ENCODE measurements around the gene CHRNA10. TPM values are rescaled to one million over a fixed set of nuclear protein-coding genes. Genes with fewer than 3 reads are reported as not detected.

CHRNA10 gene
- total RNA-seq, 1 experiment from 2014 or later = 0.36 TPM

DNA sequence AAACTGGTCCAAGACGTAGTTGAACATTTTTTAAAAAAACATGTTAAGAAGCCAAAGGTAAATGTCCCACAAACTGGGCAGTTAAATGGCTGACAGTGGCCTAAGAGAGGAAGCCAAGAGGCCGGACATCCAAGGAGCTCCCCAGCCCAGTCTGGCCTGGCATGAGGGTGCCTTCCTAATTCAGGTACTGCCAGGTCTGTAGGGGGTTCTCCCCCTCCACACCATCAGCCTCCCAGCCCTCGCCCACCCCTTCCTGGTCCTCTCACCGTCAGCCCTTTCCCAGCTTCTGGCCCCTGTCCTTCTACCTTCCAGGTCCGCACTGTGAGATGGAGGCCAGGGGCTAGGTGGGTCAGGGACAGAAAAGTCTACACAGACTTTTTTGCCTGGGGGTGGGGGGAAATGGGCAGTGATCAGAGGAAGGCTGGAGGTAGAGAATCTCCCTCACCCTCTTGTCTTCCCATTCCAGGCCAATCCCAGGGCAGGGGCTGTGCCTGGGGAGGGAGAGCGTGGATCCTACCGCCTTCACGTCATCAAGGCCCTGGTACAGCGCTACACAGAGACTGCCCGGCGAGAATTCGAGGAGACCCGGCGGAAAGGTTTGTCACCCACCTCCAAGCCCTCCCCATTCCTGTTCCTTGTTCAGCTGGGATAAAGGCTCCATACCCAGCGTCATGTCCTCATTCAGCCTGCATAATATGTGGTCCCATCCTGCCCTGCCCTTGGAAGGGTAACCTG, 35.4 kb downstream of the CHRNA10 start:
- ATAC-seq (no peak), DNase-seq (no peak)
- intact Hi-C loops (cut with micrococcal nuclease) = no loop called here
- no peaks in the 10 kb centered on the region for H3K36me3 ChIP-seq (ENCODE audit: low read depth, low read length)
- H3F3A ChIP-seq (ENCODE audit: low read length, unreplicated experiment) = no peaks in the 10 kb centered on the region
- no peak overlapping the region for H2AFZ ChIP-seq (ENCODE audit: low read length)
- no peaks in the 10 kb centered on the region for H3K27me3 ChIP-seq (ENCODE audit: low read length)
- H3K4me1 ChIP-seq (ENCODE audit: insufficient read depth, low read length) = no peaks in the 10 kb centered on the region
- no TSS peak for BruUV-seq (replicated peaks)
- CTCF ChIA-PET = no interaction called here
- H3K4me2 ChIP-seq (ENCODE audit: low read length) = no peak overlapping the region
- TF ChIP-seq, protein P1, sequence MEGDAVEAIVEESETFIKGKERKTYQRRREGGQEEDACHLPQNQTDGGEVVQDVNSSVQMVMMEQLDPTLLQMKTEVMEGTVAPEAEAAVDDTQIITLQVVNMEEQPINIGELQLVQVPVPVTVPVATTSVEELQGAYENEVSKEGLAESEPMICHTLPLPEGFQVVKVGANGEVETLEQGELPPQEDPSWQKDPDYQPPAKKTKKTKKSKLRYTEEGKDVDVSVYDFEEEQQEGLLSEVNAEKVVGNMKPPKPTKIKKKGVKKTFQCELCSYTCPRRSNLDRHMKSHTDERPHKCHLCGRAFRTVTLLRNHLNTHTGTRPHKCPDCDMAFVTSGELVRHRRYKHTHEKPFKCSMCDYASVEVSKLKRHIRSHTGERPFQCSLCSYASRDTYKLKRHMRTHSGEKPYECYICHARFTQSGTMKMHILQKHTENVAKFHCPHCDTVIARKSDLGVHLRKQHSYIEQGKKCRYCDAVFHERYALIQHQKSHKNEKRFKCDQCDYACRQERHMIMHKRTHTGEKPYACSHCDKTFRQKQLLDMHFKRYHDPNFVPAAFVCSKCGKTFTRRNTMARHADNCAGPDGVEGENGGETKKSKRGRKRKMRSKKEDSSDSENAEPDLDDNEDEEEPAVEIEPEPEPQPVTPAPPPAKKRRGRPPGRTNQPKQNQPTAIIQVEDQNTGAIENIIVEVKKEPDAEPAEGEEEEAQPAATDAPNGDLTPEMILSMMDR (conservative IDR thresholded peaks at IDR 0.05; ENCODE audit: low read depth, low read length) = no peak
- TF ChIP-seq EZH2phosphoT487 (IDR thresholded peaks at IDR 0.05; ENCODE audit: borderline replicate concordance, low read length) (no peak), EZH2 (IDR thresholded peaks at IDR 0.05; ENCODE audit: low read length, unreplicated experiment) (no peak)
- no peak overlapping the region for H3K27ac ChIP-seq (ENCODE audit: low read length)
- no peaks in the 10 kb centered on the region for H3K79me2 ChIP-seq (ENCODE audit: low read length)
- no peaks in the 10 kb centered on the region for H3K9me2 ChIP-seq (replicated peaks; ENCODE audit: low read length)
- no peak overlapping the region for H3K4me3 ChIP-seq (ENCODE audit: low read length)
- POLR2A ChIA-PET (ENCODE audit: unreplicated experiment) = no interaction called here
- no peaks in the 10 kb centered on the region for H4K20me1 ChIP-seq (ENCODE audit: low read length)
- no peak overlapping the region for H3K9ac ChIP-seq (ENCODE audit: low read length)
- H3K9me3 ChIP-seq (ENCODE audit: low read length) = no peaks in the 10 kb centered on the region

DNA sequence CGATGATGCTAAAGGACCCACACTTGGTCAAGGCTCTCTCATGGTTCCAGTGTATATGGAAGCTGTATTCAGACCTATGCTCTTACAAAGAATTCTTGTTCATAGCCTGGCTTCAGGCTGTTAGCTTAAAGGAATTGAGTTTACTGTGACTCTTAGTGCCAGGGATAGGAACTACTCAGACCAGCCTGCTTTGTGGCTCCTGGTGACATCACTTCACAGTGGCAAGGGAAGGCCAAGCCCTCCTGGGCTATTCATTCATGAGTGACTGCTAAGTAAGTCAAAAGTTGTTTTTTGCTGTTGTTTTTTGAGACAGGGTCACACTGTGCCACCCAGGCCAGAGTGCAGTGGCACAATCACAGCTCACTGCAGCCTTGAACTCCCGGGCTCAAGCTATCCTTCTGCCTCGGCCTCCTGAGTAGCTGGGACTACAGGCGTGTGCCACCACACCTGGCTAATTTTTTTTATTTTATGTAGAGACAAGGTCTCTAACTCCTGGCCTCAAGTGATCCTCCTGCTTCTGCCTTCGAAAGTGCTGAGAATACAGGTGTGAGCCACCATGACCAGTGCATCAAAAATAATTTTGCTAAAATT, 39.0 kb downstream of the CHRNA10 start:
- no peaks in the 10 kb centered on the region for H3K9me3 ChIP-seq (ENCODE audit: low read length)
- H3K4me3 ChIP-seq (ENCODE audit: low read length) = no peak overlapping the region
- ChIA-PET CTCF (no interaction called here), POLR2A (ENCODE audit: unreplicated experiment) (no interaction called here)
- H3K79me2 ChIP-seq (ENCODE audit: low read length) = no peaks in the 10 kb centered on the region
- no peaks in the 10 kb centered on the region for H3K4me1 ChIP-seq (ENCODE audit: insufficient read depth, low read length)
- no TSS peak for BruUV-seq (replicated peaks)
- no peak overlapping the region for H3K27ac ChIP-seq (ENCODE audit: low read length)
- TF ChIP-seq, protein P1 (conservative IDR thresholded peaks at IDR 0.05; ENCODE audit: low read depth, low read length) = no peak
- no peak for TF ChIP-seq EZH2 (IDR thresholded peaks at IDR 0.05; ENCODE audit: low read length, unreplicated experiment)
- TF ChIP-seq EZH2phosphoT487 (IDR thresholded peaks at IDR 0.05; ENCODE audit: borderline replicate concordance, low read length) = no peak
- no peak overlapping the region for H2AFZ ChIP-seq (ENCODE audit: low read length)
- no peaks in the 10 kb centered on the region for H3K9me2 ChIP-seq (replicated peaks; ENCODE audit: low read length)
- H4K20me1 ChIP-seq (ENCODE audit: low read length) = no peaks in the 10 kb centered on the region
- no peak overlapping the region for H3K9ac ChIP-seq (ENCODE audit: low read length)
- no peak overlapping the region for H3K4me2 ChIP-seq (ENCODE audit: low read length)
- no peaks in the 10 kb centered on the region for H3F3A ChIP-seq (ENCODE audit: low read length, unreplicated experiment)
- no peak for DNase-seq
- H3K36me3 ChIP-seq (ENCODE audit: low read depth, low read length) = no peaks in the 10 kb centered on the region
- intact Hi-C loops (cut with micrococcal nuclease) = no loop called here
- no peaks in the 10 kb centered on the region for H3K27me3 ChIP-seq (ENCODE audit: low read length)
- ATAC-seq = no peak

DNA sequence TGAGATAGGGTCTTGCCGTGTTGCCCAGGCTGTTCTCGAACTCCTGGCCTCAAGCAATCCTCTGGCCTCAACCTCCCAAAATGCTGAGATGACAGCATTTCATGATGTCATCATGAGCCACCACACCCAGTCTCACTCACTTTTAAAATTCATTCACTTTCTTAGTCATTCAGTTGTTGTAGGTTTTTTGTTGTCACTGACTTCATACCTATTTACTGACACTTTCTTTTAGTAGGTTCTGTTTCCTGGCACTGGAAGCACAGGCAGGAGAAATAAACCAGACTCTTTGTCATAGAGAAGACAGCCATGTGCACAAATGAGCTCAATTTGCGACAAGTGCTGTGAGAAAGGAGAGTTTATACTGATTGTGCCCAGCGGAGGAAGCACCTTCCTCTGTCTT, 39.9 kb downstream of the CHRNA10 start:
- DNase-seq (no peak), ATAC-seq (no peak)
- BruUV-seq (replicated peaks) = no TSS peak
- Histone ChIP-seq H3K9ac (ENCODE audit: low read length) (no peak overlapping the region), H3K4me2 (ENCODE audit: low read length) (no peak overlapping the region), H3K9me3 (ENCODE audit: low read length) (no peaks in the 10 kb centered on the region), H4K20me1 (ENCODE audit: low read length) (no peaks in the 10 kb centered on the region), H2AFZ (ENCODE audit: low read length) (no peak overlapping the region), H3K27me3 (ENCODE audit: low read length) (no peaks in the 10 kb centered on the region), H3K79me2 (ENCODE audit: low read length) (no peaks in the 10 kb centered on the region), H3F3A (ENCODE audit: low read length, unreplicated experiment) (no peaks in the 10 kb centered on the region), H3K9me2 (replicated peaks; ENCODE audit: low read length) (no peaks in the 10 kb centered on the region), H3K4me3 (ENCODE audit: low read length) (no peak overlapping the region), H3K4me1 (ENCODE audit: insufficient read depth, low read length) (no peaks in the 10 kb centered on the region), H3K27ac (ENCODE audit: low read length) (no peak overlapping the region), H3K36me3 (ENCODE audit: low read depth, low read length) (no peaks in the 10 kb centered on the region)
- intact Hi-C loops (cut with micrococcal nuclease) = no loop called here
- POLR2A ChIA-PET (ENCODE audit: unreplicated experiment) = no interaction called here
- CTCF ChIA-PET = no interaction called here
- no peak for TF ChIP-seq EZH2 (IDR thresholded peaks at IDR 0.05; ENCODE audit: low read length, unreplicated experiment)
- TF ChIP-seq, protein P1 (conservative IDR thresholded peaks at IDR 0.05; ENCODE audit: low read depth, low read length) = no peak
- TF ChIP-seq EZH2phosphoT487 (IDR thresholded peaks at IDR 0.05; ENCODE audit: borderline replicate concordance, low read length) = no peak

Data from PC-3 (cell line).